Gastrocnemius medialis (tissue), 4 donors: ENCODE data around the gene SHANK3. TPM values are rescaled to one million over a fixed set of nuclear protein-coding genes. Genes with fewer than 3 reads are reported as not detected.
"Not testable (repeated sequence)": the region's sequence is repeated elsewhere in the genome, so short reads cannot be mapped to it uniquely, and the experiment has no call there.

Experiments used
- ATAC-seq, 2 donors: fragments of 150-250 bp; one replicate each; pipeline ENCODE4 v1.9.1; 2016
- DNase-seq, 2 donors: peaks; one replicate each; pipeline ENCODE4 v3.0.0-alpha.2; 2019
- H3K27ac ChIP-seq, 4 donors: fragments of 200-600 bp; sonication (generic); 1 replicate in 1 of 4; 2 replicates in 3 of 4; pipeline ENCODE4 v1.5.1; 2016 to 2018; ENCODE audit warnings: mild to moderate bottlenecking in 2 of 4, moderate library complexity in 1 of 4
- H3K27me3 ChIP-seq, 3 donors: fragments of 200-600 bp; sonication (generic) in 2 of 3; 1 replicate in 1 of 3; 2 replicates in 2 of 3; pipeline versions ENCODE4 v1.5.1 to v1.6.0; 2016 to 2019; ENCODE audit warnings: mild to moderate bottlenecking in 1 of 3, moderate library complexity in 1 of 3
- H3K36me3 ChIP-seq, 2 donors: fragments of 200-600 bp; sonication (generic) in 1 of 2; one replicate each; pipeline ENCODE4 v1.5.1; 2017 to 2018
- H3K4me1 ChIP-seq, 2 donors: fragments of 200-600 bp; sonication (generic) in 1 of 2; one replicate each; pipeline ENCODE4 v1.5.1; 2016 to 2017; ENCODE audit warnings: mild to moderate bottlenecking in 2 of 2
- H3K4me3 ChIP-seq, 4 donors: fragments of 200-600 bp; sonication (generic) in 3 of 4; 1 replicate in 1 of 4; 2 replicates in 3 of 4; pipeline ENCODE4 v1.5.1; 2016 to 2019; ENCODE audit warnings: mild to moderate bottlenecking in 2 of 4
- H3K9me3 ChIP-seq, 3 donors: fragments of 200-600 bp; sonication (generic) in 2 of 3; 1 replicate in 1 of 3; 2 replicates in 2 of 3; pipeline ENCODE4 v1.5.1; 2016 to 2019
- POLR2A ChIP-seq, 2 donors: fragments of 450-650 bp; IDR thresholded peaks; one replicate each; pipeline ENCODE4 v1.6.1; 2017; ENCODE audit warnings: antibody characterized with exemption in 2 of 2, mild to moderate bottlenecking in 2 of 2, moderate library complexity in 2 of 2
- in situ Hi-C, 4 donors: fragments of 200-750 bp; cut with MboI; loops; one replicate each; pipeline versions ENCODE4 v1.15.0 to v1.8.0; 2017; ENCODE audit warnings: low sequenced_read_pairs in 4 of 4
- intact Hi-C: fragments of 100-400 bp; cut with DNase I; formaldehyde crosslinking; loops from one replicate; pipeline ENCODE4 v1.15.1; 2023; ENCODE audit warnings: low total_unique reads
- total RNA-seq, 4 donors: library from RNA; depleted of rRNA; stranded (reverse); fragments of >200 nt; gene quantifications; one replicate each; pipeline versions ENCODE4 v1.1.0 to v1.2.3, GENCODE V29; 2016
- TF ChIP-seq, protein P1 (sequence below), 5 experiments: fragments of 450-650 bp in 3 of 5; fragments of 200-600 bp in 2 of 5; sonication (generic) in 2 of 5; IDR thresholded peaks in 4 of 5; conservative IDR thresholded peaks in 1 of 5; 1 replicate in 4 of 5; 2 replicates in 1 of 5; pipeline ENCODE4 v1.5.1; 2016 to 2019; ENCODE audit warnings: antibody characterized with exemption in 5 of 5, mild to moderate bottlenecking in 3 of 5, moderate library complexity in 3 of 5

Gene SHANK3
- total RNA-seq, 4 donors from 2014 or later: 3.8 to 9.8 (median 5.1) TPM

DNA sequence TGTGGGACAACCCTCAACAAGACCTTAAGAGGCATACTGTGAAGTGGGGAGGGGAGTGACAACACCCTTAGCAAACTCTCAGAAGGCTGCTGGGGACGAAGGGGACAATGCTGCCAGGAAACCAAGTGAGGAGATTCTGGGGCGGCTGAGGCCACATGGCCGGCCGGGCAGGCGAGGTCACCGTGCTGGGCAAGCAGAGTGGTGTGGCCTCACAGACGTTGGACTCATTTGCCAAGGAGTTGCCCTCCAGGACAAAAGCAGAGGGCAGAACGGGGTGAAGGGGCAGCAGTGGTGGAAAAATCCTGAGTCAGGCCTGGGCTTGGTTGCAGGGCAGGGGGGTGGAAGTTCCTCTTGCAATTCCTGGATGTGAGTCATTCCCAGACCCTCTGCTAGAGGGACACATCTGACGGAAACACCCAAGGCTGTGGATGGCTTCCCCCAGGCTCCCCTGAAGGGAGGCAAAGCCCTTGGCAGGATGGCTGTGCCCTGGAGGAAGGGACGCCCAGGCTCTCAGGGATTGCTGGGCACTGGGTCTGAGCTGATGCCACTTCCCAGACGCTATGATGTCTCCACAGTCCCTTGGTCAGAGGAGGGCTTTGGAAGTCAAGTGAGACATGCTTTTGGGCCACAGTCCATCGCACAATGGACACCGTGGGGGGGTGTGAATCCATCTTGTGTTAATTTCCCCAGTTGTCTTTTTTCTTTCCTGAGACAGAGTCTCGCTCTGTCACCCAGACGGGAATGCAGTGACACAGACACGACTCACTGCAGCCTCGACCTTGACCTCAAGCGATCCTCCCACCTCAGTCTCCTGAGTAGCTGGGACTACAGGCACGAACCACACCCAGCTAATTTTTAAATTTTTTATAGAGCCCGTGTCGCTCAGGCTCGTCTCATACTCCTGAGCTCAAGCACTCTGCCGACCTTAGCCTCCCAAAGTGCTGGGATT is 16.2 kb upstream of the SHANK3 start:
- peak overlapping the region; percentile 51 to 71 (median 62) for H3K27ac ChIP-seq
- in situ Hi-C loops (no loop called here), intact Hi-C loops (loop anchor here (1.0 kb wide), 1 partner anchor 15 kb away; no protein-coding TSS in a partner anchor)
- DNase-seq (no peak), ATAC-seq (peak; percentile 64 to 74)
- no peaks in the 10 kb centered on the region for H3K4me1 ChIP-seq
- no peaks in the 10 kb centered on the region for H3K36me3 ChIP-seq
- TF ChIP-seq, protein P1, sequence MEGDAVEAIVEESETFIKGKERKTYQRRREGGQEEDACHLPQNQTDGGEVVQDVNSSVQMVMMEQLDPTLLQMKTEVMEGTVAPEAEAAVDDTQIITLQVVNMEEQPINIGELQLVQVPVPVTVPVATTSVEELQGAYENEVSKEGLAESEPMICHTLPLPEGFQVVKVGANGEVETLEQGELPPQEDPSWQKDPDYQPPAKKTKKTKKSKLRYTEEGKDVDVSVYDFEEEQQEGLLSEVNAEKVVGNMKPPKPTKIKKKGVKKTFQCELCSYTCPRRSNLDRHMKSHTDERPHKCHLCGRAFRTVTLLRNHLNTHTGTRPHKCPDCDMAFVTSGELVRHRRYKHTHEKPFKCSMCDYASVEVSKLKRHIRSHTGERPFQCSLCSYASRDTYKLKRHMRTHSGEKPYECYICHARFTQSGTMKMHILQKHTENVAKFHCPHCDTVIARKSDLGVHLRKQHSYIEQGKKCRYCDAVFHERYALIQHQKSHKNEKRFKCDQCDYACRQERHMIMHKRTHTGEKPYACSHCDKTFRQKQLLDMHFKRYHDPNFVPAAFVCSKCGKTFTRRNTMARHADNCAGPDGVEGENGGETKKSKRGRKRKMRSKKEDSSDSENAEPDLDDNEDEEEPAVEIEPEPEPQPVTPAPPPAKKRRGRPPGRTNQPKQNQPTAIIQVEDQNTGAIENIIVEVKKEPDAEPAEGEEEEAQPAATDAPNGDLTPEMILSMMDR (IDR thresholded peaks at IDR 0.05 in 4 of 5, conservative IDR thresholded peaks at IDR 0.05 in 1 of 5): no peak
- TF ChIP-seq POLR2A (IDR thresholded peaks at IDR 0.05): peak in 1 of 2 donors; percentile 24
- H3K4me3 ChIP-seq: peak overlapping the region in 1 of 4 donors; percentile 28
- peaks cover 0 to 17% (median 4%) of the 10 kb centered on the region in 3 donors for H3K27me3 ChIP-seq
- no peaks in the 10 kb centered on the region for H3K9me3 ChIP-seq

DNA sequence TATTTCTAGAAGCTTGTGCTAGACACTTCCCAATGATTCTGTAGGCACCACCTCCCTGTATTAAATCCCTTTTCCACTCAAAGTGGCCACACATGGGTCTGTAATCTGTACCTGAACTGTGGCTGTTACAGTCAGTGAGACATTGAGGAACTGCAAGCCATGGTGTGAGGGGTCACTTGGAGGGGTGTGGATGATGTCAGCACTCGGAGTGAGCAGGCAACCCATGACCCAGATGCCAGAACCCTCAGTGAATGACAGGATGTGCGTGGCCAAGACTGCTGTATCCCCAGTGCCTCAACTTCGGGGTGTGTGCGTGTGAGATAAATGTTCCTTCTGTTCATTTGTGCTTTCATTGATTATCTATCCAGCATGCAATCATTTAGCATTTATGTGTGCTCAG is 14.7 kb upstream of the SHANK3 start:
- peak in 1 of 2 donors; percentile 10 for TF ChIP-seq POLR2A (IDR thresholded peaks at IDR 0.05)
- TF ChIP-seq, protein P1 (IDR thresholded peaks at IDR 0.05 in 4 of 5, conservative IDR thresholded peaks at IDR 0.05 in 1 of 5): no peak
- ATAC-seq (peak; percentile 44 to 50), DNase-seq (no peak)
- in situ Hi-C loops (no loop called here), intact Hi-C loops (no loop called here)
- H3K36me3 ChIP-seq: no peaks in the 10 kb centered on the region
- H3K9me3 ChIP-seq: no peaks in the 10 kb centered on the region
- H3K4me1 ChIP-seq: no peaks in the 10 kb centered on the region
- H3K4me3 ChIP-seq: no peak overlapping the region
- peaks cover 0 to 17% (median 4%) of the 10 kb centered on the region in 3 donors for H3K27me3 ChIP-seq
- peak overlapping the region in 3 of 4 donors; percentile 60 to 71 (median 64) for H3K27ac ChIP-seq

DNA sequence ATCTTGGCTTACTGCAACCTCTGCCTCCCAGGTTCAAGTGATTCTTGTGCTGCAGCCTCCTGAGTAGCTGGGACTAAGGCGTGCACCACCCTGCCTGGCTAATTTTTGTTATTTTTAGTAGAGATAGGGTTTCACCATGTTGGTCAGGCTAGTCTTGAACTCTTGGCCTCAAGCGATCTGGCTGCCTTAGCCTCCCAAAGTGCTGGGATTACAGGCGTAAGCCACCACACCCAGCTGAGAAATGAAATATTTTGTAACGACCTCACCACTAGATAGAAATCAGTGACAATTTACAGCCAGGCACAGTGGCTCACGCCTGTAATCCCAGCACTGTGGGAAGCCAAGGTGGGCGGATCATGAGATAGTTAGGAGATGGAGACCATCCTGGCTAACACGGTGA is 12.9 kb upstream of the SHANK3 start:
- DNase-seq, H3K4me1 ChIP-seq, H3K9me3 ChIP-seq, H3K4me3 ChIP-seq, in situ Hi-C loops, H3K36me3 ChIP-seq, ATAC-seq, intact Hi-C loops: not testable (repeated sequence)
- Histone ChIP-seq H3K27ac (peak overlapping the region in 1 of 4 donors; percentile 64), H3K27me3 (peaks cover 0 to 17% (median 5%) of the 10 kb centered on the region in 3 donors)

DNA sequence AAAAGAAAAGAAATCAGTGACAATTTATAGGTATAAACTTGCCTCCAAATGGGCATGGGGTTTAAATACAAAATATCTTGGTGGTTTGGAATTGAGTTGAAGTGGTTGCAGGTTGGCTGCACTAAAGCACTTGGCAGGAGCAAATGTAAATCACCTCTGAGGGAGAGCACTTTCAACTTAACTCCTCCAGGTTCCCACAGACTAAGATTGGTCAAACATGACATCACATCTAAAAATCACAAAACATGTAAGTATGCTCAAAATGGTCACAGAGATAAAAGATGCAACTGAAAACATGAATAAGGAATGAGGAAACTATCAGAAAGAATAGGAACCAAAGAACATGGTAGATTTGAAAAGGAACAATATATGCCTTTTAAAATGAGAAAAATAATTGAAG is 12.3 kb upstream of the SHANK3 start:
- intact Hi-C loops (no loop called here), in situ Hi-C loops (no loop called here)
- Histone ChIP-seq H3K4me3 (no peak overlapping the region), H3K27ac (no peak overlapping the region), H3K4me1 (no peaks in the 10 kb centered on the region), H3K36me3 (no peaks in the 10 kb centered on the region), H3K9me3 (no peaks in the 10 kb centered on the region), H3K27me3 (peaks cover 0 to 17% (median 5%) of the 10 kb centered on the region in 3 donors)
- ATAC-seq (no peak), DNase-seq (no peak)
- TF ChIP-seq POLR2A (IDR thresholded peaks at IDR 0.05): no peak
- TF ChIP-seq, protein P1 (IDR thresholded peaks at IDR 0.05 in 4 of 5, conservative IDR thresholded peaks at IDR 0.05 in 1 of 5): no peak

DNA sequence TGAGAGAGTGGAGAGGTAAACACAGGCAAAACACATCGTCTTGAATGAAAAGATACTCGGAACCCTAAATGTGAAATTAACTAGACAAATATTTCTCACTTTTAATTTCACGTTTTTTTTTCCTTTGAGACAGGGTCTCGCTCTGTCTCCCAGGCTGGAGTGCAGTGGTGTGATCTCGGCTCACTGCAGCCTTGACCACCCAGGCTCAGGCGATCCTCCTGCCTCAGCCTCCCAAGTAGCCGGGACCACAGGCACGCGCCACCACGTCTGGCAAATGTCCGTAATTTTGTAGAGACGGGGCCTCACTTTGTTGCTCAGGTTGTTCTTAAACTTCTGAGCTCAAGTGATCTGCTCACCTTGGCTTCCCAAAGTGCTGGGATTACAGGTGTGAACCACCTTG is 7.4 kb upstream of the SHANK3 start:
- no peak for ATAC-seq
- in situ Hi-C loops (no loop called here), intact Hi-C loops (no loop called here)
- peaks cover 0 to 13% (median 7%) of the 10 kb centered on the region in 3 donors for H3K27me3 ChIP-seq
- no peak overlapping the region for H3K4me3 ChIP-seq
- H3K9me3 ChIP-seq: no peaks in the 10 kb centered on the region
- no peak overlapping the region for H3K27ac ChIP-seq
- no peaks in the 10 kb centered on the region for H3K36me3 ChIP-seq
- no peak for TF ChIP-seq POLR2A (IDR thresholded peaks at IDR 0.05)
- TF ChIP-seq, protein P1 (IDR thresholded peaks at IDR 0.05 in 4 of 5, conservative IDR thresholded peaks at IDR 0.05 in 1 of 5): no peak
- no peak for DNase-seq
- H3K4me1 ChIP-seq: no peaks in the 10 kb centered on the region
